GM21786 (cell line): Measurements from ENCODE around the gene KRT80.

Experiments used
- ATAC-seq: cut with Tn5 transposase; IDR thresholded peaks from one replicate; pipeline ENCODE4 v1.9.1; 2021; ENCODE audit not compliant: unreplicated experiment

KRT80 gene

DNA sequence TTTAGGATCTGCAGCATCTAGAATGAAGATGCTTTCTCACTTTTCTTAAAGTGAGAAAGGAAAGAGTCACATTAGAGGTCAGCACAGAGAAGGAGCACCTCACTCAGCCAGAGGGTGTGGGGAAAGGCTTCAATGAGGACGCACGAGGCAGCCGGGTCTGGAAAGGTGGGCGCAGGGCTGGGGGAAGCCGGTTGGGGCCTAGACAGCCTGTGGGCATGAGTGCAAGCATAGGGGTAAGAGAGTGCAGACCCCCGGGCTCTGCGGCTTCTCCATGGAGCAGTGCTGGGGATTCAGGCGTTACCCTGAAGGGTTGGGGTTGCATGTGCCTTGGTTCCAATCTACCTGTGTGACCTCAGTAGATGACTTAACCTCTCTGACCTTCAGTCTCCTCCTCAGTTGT lies 49.9 kb downstream of the KRT80 start:
- ATAC-seq = no peak

- no peak for ATAC-seq
Measured at GRCh38 chr12:52141306-52141705, 50.5 kb downstream of the KRT80 start.

- no peak for ATAC-seq
Measured at GRCh38 chr12:52139579-52140062, 52.2 kb downstream of the KRT80 start.

- ATAC-seq = no peak
Measured at GRCh38 chr12:52139147-52139546, 52.7 kb downstream of the KRT80 start.

DNA sequence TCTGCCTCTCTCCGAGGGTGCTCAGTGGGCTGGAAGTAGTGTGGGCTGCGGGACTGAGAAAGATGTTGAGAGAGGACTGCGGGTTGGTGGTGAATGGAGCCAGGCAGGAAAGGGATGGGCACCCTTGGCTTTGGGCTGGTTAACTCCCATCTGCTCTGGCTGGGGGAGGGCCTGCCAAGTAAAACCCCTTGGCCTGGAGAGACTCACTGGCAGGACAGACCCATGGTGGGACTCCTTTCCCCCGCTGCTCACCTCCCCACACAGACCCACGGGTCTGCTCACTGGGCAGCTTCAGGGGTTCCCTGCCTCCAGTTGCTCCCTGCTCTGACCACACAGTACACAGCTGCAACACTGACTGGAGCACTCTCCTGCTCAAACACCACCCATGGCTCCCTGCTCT lies 54.1 kb downstream of the KRT80 start:
- no peak for ATAC-seq

DNA sequence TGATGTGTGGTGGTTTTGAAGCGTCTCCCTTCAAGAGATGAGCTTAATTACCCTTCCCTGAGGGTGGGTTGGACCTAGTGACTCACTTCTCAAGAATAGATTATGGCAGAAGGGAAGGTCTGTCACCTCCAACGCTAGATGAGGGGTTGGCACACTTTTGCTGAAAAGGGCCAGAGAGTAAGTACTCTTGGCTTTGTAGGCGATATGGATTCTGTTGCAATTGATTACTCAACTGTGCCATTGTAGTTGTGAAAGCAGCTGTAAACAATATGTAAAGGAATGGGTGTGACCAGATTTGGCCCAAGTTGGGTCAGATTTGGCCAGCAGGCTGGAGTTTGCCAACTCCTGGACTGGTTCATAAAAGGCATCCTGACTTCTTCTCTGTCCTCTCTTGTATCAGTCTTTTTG lies 59.1 kb downstream of the KRT80 start:
- no peak for ATAC-seq

DNA sequence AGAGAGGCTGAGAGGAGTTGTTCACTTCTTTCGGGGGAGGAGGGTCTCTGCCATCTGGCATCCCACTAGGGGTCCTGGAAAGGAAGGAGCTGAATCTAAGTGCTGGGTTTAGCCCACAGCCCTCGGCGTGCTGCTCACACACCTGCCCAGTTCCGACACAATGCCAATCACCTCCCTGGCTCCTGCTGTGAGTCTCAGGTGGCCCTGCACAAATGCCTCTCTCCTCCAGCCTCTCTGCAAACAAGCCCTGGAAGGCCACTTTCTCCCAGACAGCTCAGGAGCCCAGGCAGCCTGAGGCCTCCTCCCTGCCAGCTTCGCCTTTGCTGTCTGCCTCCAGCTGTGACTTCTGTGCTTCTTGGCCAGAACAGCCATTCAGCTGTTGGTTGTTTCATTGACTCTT lies 61.1 kb downstream of the KRT80 start:
- no peak for ATAC-seq

GRCh38 chr12:52127683-52128450 lies 63.9 kb downstream of the KRT80 start:
- ATAC-seq = no peak

- ATAC-seq = no peak
Measured at GRCh38 chr12:52126605-52127578, 64.9 kb downstream of the KRT80 start.

DNA sequence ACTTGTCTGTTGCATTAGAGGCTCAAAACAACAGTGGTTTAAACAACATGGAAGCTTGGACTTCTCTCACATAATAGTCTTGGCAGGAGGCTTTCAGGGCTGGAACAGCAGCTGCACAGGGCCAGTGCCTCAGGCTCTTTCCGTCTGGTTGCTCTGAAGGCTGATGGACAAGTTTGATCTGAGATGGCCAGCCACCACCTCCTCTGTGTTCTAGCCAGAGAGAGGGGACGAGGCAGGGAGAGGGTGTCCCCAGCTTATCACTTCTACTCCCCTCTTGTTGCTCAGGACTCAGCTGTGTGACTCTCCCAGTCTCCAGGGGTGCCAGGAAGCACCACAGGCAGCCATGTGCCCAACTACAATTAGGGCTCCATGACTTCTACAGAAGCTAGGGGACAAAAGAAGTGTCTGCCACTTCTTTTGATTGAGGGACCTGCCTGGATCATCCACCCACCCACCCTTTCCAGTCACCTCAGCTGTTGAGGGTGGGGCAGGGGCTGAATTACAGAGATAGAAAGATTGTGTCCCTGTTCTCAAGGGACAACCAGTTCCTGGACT lies 65.7 kb downstream of the KRT80 start:
- ATAC-seq = no peak

- no peak for ATAC-seq
Measured at GRCh38 chr12:52125476-52125900, 66.3 kb downstream of the KRT80 start.

DNA sequence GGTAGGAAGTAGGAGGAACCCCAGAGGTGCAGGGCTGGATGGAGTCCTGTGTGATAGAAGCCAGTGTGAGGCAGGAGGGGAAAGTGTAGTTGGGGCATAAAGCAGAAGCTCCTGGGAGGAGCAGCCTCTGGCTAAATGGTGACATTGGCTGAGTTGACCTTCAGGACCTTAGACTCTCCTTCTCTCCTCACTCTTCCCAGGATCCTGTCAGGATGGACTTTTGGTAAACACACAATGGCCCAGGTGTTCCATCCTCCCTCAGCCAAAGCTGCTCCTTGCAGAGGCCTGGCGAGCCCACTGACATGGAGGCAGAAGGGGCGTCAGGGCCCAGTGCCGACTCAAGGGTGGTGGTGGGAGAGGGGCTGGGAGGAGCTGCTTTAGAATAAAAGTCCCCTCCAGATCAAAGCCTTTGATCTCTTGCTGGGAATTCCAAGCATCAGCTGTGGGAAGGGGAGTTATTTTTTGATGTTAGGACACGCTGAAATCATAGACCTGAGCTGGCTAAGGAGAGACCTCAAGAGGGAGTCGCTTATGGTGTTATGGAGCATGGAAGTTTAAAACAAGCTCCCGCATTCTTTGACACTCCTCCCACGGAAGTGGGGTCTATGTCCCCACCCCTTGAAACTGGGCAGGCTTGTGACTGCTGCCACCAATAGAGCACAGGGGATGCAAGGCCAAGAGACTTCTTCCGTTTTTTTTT lies 68.2 kb downstream of the KRT80 start:
- ATAC-seq = no peak

DNA sequence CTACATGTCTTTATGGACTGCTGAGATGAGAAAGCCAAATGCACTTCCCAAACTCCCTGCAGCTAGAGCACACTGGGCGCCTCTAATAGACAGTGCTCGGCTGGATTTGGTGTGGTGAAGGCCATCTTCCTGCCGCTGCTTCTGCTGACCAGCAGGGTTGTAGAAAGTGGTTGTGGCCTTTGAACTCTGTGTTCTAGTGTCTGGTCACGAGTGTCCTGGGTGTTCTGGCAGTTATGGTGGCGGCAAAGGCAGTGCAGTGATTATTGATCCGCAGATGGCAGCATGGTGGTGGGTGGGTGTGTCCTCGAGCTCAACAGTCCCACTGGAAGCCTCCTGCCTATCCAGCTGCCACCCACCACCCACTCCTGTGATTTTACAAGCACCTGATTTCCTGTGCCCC lies 68.9 kb downstream of the KRT80 start:
- no peak for ATAC-seq

GRCh38 chr12:52122540-52122871 lies 69.3 kb downstream of the KRT80 start:
- no peak for ATAC-seq

DNA sequence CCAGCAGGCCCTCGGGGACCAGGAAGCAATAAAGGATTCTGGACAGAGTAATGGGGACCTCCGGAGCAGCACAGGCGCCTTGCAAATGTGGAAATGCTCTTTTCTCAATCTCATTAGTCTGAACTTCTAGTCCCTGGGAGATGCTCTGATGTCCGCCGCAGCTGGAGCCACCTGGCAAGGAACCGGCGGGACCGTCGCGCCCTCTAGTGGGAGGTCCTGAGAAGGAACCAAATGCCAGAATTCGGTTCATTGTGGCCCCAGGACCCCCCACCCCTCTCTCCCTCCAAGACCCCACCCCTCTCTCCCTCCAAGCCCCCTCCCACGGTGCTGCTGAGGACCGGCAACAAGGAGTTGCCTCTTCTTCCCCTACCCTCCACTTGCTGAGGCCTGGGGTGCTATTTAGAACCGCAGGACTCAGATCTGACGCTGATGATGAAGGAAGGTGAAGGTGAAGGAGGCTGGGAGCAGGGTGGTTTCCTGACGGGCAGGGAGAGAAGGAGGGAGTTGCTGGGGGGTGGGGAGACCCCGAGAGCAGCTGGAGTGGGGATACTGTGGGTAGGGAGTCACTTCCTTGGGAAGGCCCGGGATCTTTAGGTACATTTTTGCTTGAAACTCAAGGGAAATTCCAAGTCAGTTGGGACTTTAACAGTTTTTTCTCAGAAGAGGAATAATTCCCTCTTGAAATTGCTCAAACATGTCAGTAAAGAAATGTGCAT lies 69.8 kb downstream of the KRT80 start:
- ATAC-seq = no peak

GRCh38 chr12:52120951-52121823 lies 70.6 kb downstream of the KRT80 start:
- no peak for ATAC-seq

- ATAC-seq = no peak
Measured at GRCh38 chr12:52119398-52120254, 72.2 kb downstream of the KRT80 start.
